H9 (cell line): Measurements from ENCODE around the gene ELFN1. TPM values are rescaled to one million over a fixed set of nuclear protein-coding genes. Genes with fewer than 3 reads are reported as not detected.

Source experiments
- DNase-seq: peaks from one replicate; pipeline ENCODE4 v3.0.0-alpha.2; 2017
- H2AFZ ChIP-seq: one replicate; pipeline ENCODE4 v1.6.1; 2013; ENCODE audit warnings: mild to moderate bottlenecking, low read length, control low read depth, moderate library complexity
- H2AK5ac ChIP-seq: 2 replicates; pipeline ENCODE4 v1.6.1; 2013; ENCODE audit warnings: low read length, control low read depth, mixed read lengths; ENCODE audit not compliant: insufficient read length
- H2BK120ac ChIP-seq: one replicate; pipeline ENCODE4 v1.6.1; 2013; ENCODE audit warnings: low read depth, mild to moderate bottlenecking, low read length, control low read depth, inconsistent platforms; ENCODE audit not compliant: poor library complexity, severe bottlenecking
- H2BK12ac ChIP-seq: 2 replicates; pipeline ENCODE4 v1.6.1; 2013; ENCODE audit warnings: low read length, control low read depth, mixed read lengths, low read depth; ENCODE audit not compliant: insufficient read length
- H2BK15ac ChIP-seq: 2 replicates; pipeline ENCODE4 v1.6.1; 2013; ENCODE audit warnings: low read depth, low read length, control low read depth
- H2BK20ac ChIP-seq: one replicate; pipeline ENCODE4 v1.6.1; 2013; ENCODE audit warnings: low read depth, mild to moderate bottlenecking, low read length, control low read depth, inconsistent platforms; ENCODE audit not compliant: poor library complexity, severe bottlenecking
- H2BK5ac ChIP-seq: 2 replicates; pipeline ENCODE4 v1.6.1; 2013; ENCODE audit warnings: low read length, control low read depth, mixed read lengths; ENCODE audit not compliant: insufficient read length
- H3K14ac ChIP-seq: 2 replicates; pipeline ENCODE4 v1.6.1; 2013; ENCODE audit warnings: low read length, control low read depth; ENCODE audit not compliant: insufficient read depth
- H3K18ac ChIP-seq: 2 replicates; pipeline ENCODE4 v1.6.1; 2013; ENCODE audit warnings: low read depth, mild to moderate bottlenecking, mixed read lengths, low read length, control low read depth; ENCODE audit not compliant: insufficient read length
- H3K23ac ChIP-seq: 2 replicates; pipeline ENCODE4 v1.6.1; 2013; ENCODE audit warnings: low read length, control low read depth, mixed read lengths, low read depth; ENCODE audit not compliant: insufficient read length
- H3K23me2 ChIP-seq: 2 replicates; pipeline ENCODE4 v1.6.1; 2013; ENCODE audit warnings: low read depth, mild to moderate bottlenecking, mixed read lengths, low read length, control low read depth; ENCODE audit not compliant: insufficient read length, poor library complexity, severe bottlenecking
- H3K27ac ChIP-seq: 2 replicates; pipeline ENCODE4 v1.5.1; 2013; ENCODE audit warnings: low read length, control low read depth, mixed read lengths, low read depth; ENCODE audit not compliant: insufficient read length
- H3K27me3 ChIP-seq: 2 replicates; pipeline ENCODE4 v1.6.1; 2013; ENCODE audit warnings: low read length, control low read depth, inconsistent platforms; ENCODE audit not compliant: insufficient read depth
- H3K4ac ChIP-seq: 2 replicates; pipeline ENCODE4 v1.6.1; 2013; ENCODE audit warnings: low read depth, mild to moderate bottlenecking, control low read depth, inconsistent platforms, low read length, moderate library complexity
- H3K4me1 ChIP-seq: 2 replicates; pipeline ENCODE4 v1.6.1; 2013; ENCODE audit warnings: low read length, control low read depth, inconsistent platforms; ENCODE audit not compliant: insufficient read depth
- H3K4me2 ChIP-seq: 2 replicates; pipeline ENCODE4 v1.6.1; 2013; ENCODE audit warnings: low read length, control low read depth, mixed read lengths; ENCODE audit not compliant: insufficient read length, insufficient read depth
- H3K56ac ChIP-seq: 2 replicates; pipeline ENCODE4 v1.6.1; 2013; ENCODE audit warnings: low read depth, mild to moderate bottlenecking, mixed read lengths, low read length, control low read depth; ENCODE audit not compliant: insufficient read length
- H3K79me1 ChIP-seq: 2 replicates; pipeline ENCODE4 v1.6.1; 2013; ENCODE audit warnings: low read depth, mild to moderate bottlenecking, moderate library complexity, low read length, control low read depth, inconsistent platforms; ENCODE audit not compliant: insufficient read depth, poor library complexity, severe bottlenecking
- H3K79me2 ChIP-seq: 2 replicates; pipeline ENCODE4 v1.6.1; 2013; ENCODE audit warnings: low read length, control low read depth, inconsistent platforms; ENCODE audit not compliant: insufficient read depth
- H3K9ac ChIP-seq: 2 replicates; pipeline ENCODE4 v1.6.1; 2013; ENCODE audit warnings: low read length, control low read depth, mixed read lengths; ENCODE audit not compliant: insufficient read length; ENCODE audit errors: extremely low read depth
- H3K9me3 ChIP-seq: one replicate; pipeline ENCODE4 v1.6.1; 2013; ENCODE audit warnings: low read depth, low read length, inconsistent platforms; ENCODE audit not compliant: control insufficient read depth
- H3T11ph ChIP-seq: one replicate; pipeline ENCODE4 v1.6.1; 2013; ENCODE audit warnings: mild to moderate bottlenecking, low read length, control low read depth, inconsistent platforms
- H4K20me1 ChIP-seq: one replicate; pipeline ENCODE4 v1.6.1; 2013; ENCODE audit not compliant: control insufficient read depth, insufficient read length, insufficient read depth
- H4K5ac ChIP-seq: 2 replicates; pipeline ENCODE4 v1.6.1; 2013; ENCODE audit warnings: low read depth, mild to moderate bottlenecking, mixed read lengths, low read length, control low read depth; ENCODE audit not compliant: insufficient read length
- H4K8ac ChIP-seq: replicated peaks from 2 replicates; pipeline ENCODE4 v1.6.1; 2013; ENCODE audit warnings: low read length, control low read depth, mixed read lengths, low read depth; ENCODE audit not compliant: insufficient read length
- H4K91ac ChIP-seq: 2 replicates; pipeline ENCODE4 v1.6.1; 2013; ENCODE audit warnings: low read depth, mild to moderate bottlenecking, moderate library complexity, mixed read lengths, low read length, control low read depth; ENCODE audit not compliant: insufficient read length
- H3K27ac Mint-ChIP-seq, 3 experiments: 2 replicates in 2 of 3; 3 replicates in 1 of 3; pipeline ENCODE4 v1.8.0; 2020 to 2021; ENCODE audit warnings: mixed read lengths in 3 of 3, mild to moderate bottlenecking in 1 of 3, moderate library complexity in 1 of 3
- H3K27me3 Mint-ChIP-seq: 2 replicates; pipeline ENCODE4 v1.8.0; 2021; ENCODE audit warnings: low read depth, mild to moderate bottlenecking, moderate library complexity, mixed read lengths
- H3K36me3 Mint-ChIP-seq, 3 experiments: 2 replicates in 2 of 3; 3 replicates in 1 of 3; pipeline ENCODE4 v1.8.0; 2020 to 2021; ENCODE audit warnings: low read depth in 3 of 3, mixed read lengths in 3 of 3; ENCODE audit not compliant: insufficient read depth in 1 of 3
- H3K4me1 Mint-ChIP-seq, 2 experiments: 2 replicates each; pipeline ENCODE4 v1.8.0; 2020; ENCODE audit warnings: mixed read lengths in 2 of 2
- H3K4me3 Mint-ChIP-seq, 2 experiments: 2 replicates in 1 of 2; 3 replicates in 1 of 2; pipeline ENCODE4 v1.8.0; 2020 to 2021; ENCODE audit warnings: mild to moderate bottlenecking in 2 of 2, mixed read lengths in 2 of 2, moderate library complexity in 1 of 2
- H3K9me3 Mint-ChIP-seq, 2 experiments: 2 replicates in 1 of 2; 3 replicates in 1 of 2; pipeline ENCODE4 v1.8.0; 2020; ENCODE audit warnings: mild to moderate bottlenecking in 2 of 2, mixed read lengths in 2 of 2, moderate library complexity in 1 of 2
- CTCF ChIP-seq: fragments of 200-600 bp; sonication (generic); conservative IDR thresholded peaks from 3 replicates; pipeline ENCODE4 v1.8.0; 2021; ENCODE audit warnings: antibody characterized with exemption, mild to moderate bottlenecking
- WGBS: extraction: QIAGEN DNeasy Blood & Tissue Kit; methylation state at CpG from one replicate; pipeline ENCODE4 v1.1.7; 2013; ENCODE audit warnings: missing lambda C conversion rate, low lambda C conversion rate, mixed read lengths; ENCODE audit not compliant: insufficient read length; ENCODE audit errors: extremely low coverage; 5-methylcytosine and 5-hydroxymethylcytosine counted together
- total RNA-seq: library from RNA; stranded (reverse); gene quantifications from 2 replicates; pipeline ENCODE4 v1.2.1, GENCODE V29; 2021

ELFN1 gene
- total RNA-seq, 1 experiment from 2014 or later: 3.7 TPM

GRCh38 chr7:1620835-1621234 is 49.2 kb upstream of the ELFN1 start:
- no peaks in the 10 kb centered on the region for H3K36me3 Mint-ChIP-seq

More at GRCh38 chr7:1620835-1621234, 49.2 kb upstream of the ELFN1 start:
- H3K9me3 ChIP-seq: no peaks in the 10 kb centered on the region
- no peaks in the 10 kb centered on the region for H3K79me1 ChIP-seq
- no peak for TF ChIP-seq CTCF
- no peak overlapping the region for H4K5ac ChIP-seq
- no peak overlapping the region for H4K91ac ChIP-seq
- H3K9ac ChIP-seq: no peak overlapping the region
- no CpG with 5 or more reads among the region's 27 CpGs for WGBS
- no peak overlapping the region for H3K23ac ChIP-seq
- H3K4me1 Mint-ChIP-seq: peaks cover 0 to 9% of the 10 kb centered on the region in 2 experiments; a peak in 1 of 4 replicates
- H3K79me2 ChIP-seq: no peaks in the 10 kb centered on the region
- H2BK15ac ChIP-seq: no peak overlapping the region
- DNase-seq: no peak
- no peak overlapping the region for H2BK120ac ChIP-seq
- no peak overlapping the region for H3K4me2 ChIP-seq
- H3K23me2 ChIP-seq: no peaks in the 10 kb centered on the region
- no peak overlapping the region for H2AK5ac ChIP-seq
- H4K20me1 ChIP-seq: no peaks in the 10 kb centered on the region
- no peak overlapping the region for H2AFZ ChIP-seq
- no peak overlapping the region for H4K8ac ChIP-seq
- H3K27ac ChIP-seq: no peak overlapping the region
- H3K4me1 ChIP-seq: no peaks in the 10 kb centered on the region
- no peak overlapping the region for H3K14ac ChIP-seq
- H3K27me3 ChIP-seq: no peaks in the 10 kb centered on the region
- H3K4me3 Mint-ChIP-seq: no peak overlapping the region
- H3K27ac Mint-ChIP-seq: peak overlapping the region in 1 of 3 experiments; percentile 93; a peak in 2 of 7 replicates
- no peak overlapping the region for H2BK12ac ChIP-seq
- no peak overlapping the region for H3K18ac ChIP-seq
- H3K9me3 Mint-ChIP-seq: peaks cover 3 to 4% of the 10 kb centered on the region in 2 experiments; a peak in 2 of 5 replicates
- no peak overlapping the region for H3K4ac ChIP-seq
- H3K27me3 Mint-ChIP-seq: no peaks in the 10 kb centered on the region; the same call in 1 of the 2 replicates
- no peak overlapping the region for H2BK5ac ChIP-seq
- H3T11ph ChIP-seq: no peak overlapping the region
- H3K56ac ChIP-seq: no peak overlapping the region
- H2BK20ac ChIP-seq: no peak overlapping the region
